Posterior vena cava (tissue), 2 donors: ENCODE measurements around the gene ANO6. TPM values are rescaled to one million over a fixed set of nuclear protein-coding genes. Genes with fewer than 3 reads are reported as not detected.
A peak's percentile ranks its signal among the peaks of the same experiment; 100 is the strongest.
"Not testable (repeated sequence)": the region's sequence is repeated elsewhere in the genome, so short reads cannot be mapped to it uniquely, and the experiment has no call there.

ENCODE experiments used
- DNase-seq: peaks from one replicate; pipeline ENCODE4 v3.0.0-alpha.2; 2020; ENCODE audit warnings: low spot score
- intact Hi-C, 2 donors: fragments of 100-400 bp; cut with DNase I; formaldehyde crosslinking; loops; one replicate each; pipeline versions ENCODE4 v1.14.1 to v1.14.2; 2022 to 2023
- long read RNA-seq, 2 donors: library from polyadenylated mRNA; unstranded; transcript quantifications; one replicate each; pipeline ENCODE4 v2.0.0, GENCODE V29; 2020 to 2021
- total RNA-seq, 2 donors: library from RNA; stranded (reverse); fragmentation: NEBNext Ultra II Directional; extraction: Animal tissue kit (Norgen Biotek cat#: 25700); gene quantifications; one replicate each; pipeline ENCODE4 v1.2.1, GENCODE V29; 2021
- donor health status: DM: yes; HTN: yes; CAD: no.
- donor health status: DM: yes; HTN: yes; CAD: no.

Gene ANO6
- 10 to 100 TPM; 74.8 to 76.6 TPM for total RNA-seq
- long read RNA-seq, donor 1, partial matches to known transcripts, result 11 of 21 reads
- long read RNA-seq, donor 1, other reads (novel, unspliced or antisense), result 10 of 21 reads
- long read RNA-seq, donor 2, partial matches to known transcripts, result 12 of 25 reads
- long read RNA-seq, donor 2, other reads (novel, unspliced or antisense), result 13 of 25 reads

- intact Hi-C loops, result loop anchor here (10.0 kb wide), 1 partner anchor 169 kb away; no protein-coding TSS in a partner anchor
- peak; percentile 96 for DNase-seq
These were observed at the start of gene ANO6 for GRCh38 chr12:45215419-45216229. ANO6 (plus strand) TSS chr12:45216095; CDS start chr12:45216322, 227 bp downstream.

- no peak for DNase-seq
- intact Hi-C loops, result no loop called here
These were observed 46.9 kb upstream of the ANO6 start for GRCh38 chr12:45168976-45169375.

GRCh38 chr12:45170456-45171042 lies 45.3 kb upstream of the ANO6 start:
- peak; percentile 92 for DNase-seq
- intact Hi-C loops, result loop anchor here in 1 of 2 donors (2.0 kb wide), 1 partner anchor 50 kb away; no protein-coding TSS in a partner anchor

- DNase-seq, intact Hi-C loops: not testable (repeated sequence)
These were observed 42.6 kb upstream of the ANO6 start for GRCh38 chr12:45173293-45173692.

GRCh38 chr12:45174595-45174994 lies 41.3 kb upstream of the ANO6 start:
- intact Hi-C loops, result no loop called here
- no peak for DNase-seq

GRCh38 chr12:45178771-45179170 lies 37.1 kb upstream of the ANO6 start:
- no peak for DNase-seq
- intact Hi-C loops, result no loop called here

- no peak for DNase-seq
- intact Hi-C loops, result no loop called here
These were observed 33.4 kb upstream of the ANO6 start for GRCh38 chr12:45182511-45182910.

GRCh38 chr12:45183246-45183645 lies 32.6 kb upstream of the ANO6 start:
- intact Hi-C loops, result no loop called here
- no peak for DNase-seq

- DNase-seq, result no peak
- intact Hi-C loops, result no loop called here
These were observed 31.5 kb upstream of the ANO6 start for GRCh38 chr12:45184147-45184963.

- DNase-seq, result no peak
- intact Hi-C loops, result no loop called here
These were observed 29.1 kb upstream of the ANO6 start for GRCh38 chr12:45186762-45187161.

GRCh38 chr12:45189766-45190403 lies 26.0 kb upstream of the ANO6 start:
- intact Hi-C loops, result no loop called here
- no peak for DNase-seq

- intact Hi-C loops, result no loop called here
These were observed 24.7 kb upstream of the ANO6 start for GRCh38 chr12:45191239-45191638.

GRCh38 chr12:45192707-45193106 lies 23.2 kb upstream of the ANO6 start:
- no peak for DNase-seq
- intact Hi-C loops, result no loop called here

More at GRCh38 chr12:45191239-45191638, 24.7 kb upstream of the ANO6 start:
- no peak for DNase-seq

GRCh38 chr12:45200491-45201043 lies 15.3 kb upstream of the ANO6 start:
- intact Hi-C loops, result no loop called here
- no peak for DNase-seq

GRCh38 chr12:45203767-45204166 lies 12.1 kb upstream of the ANO6 start:
- no peak for DNase-seq
- intact Hi-C loops, result no loop called here

GRCh38 chr12:45204757-45205156 lies 11.1 kb upstream of the ANO6 start:
- intact Hi-C loops, result no loop called here
- DNase-seq, result no peak

- intact Hi-C loops, result no loop called here
- no peak for DNase-seq
These were observed 10.6 kb upstream of the ANO6 start for GRCh38 chr12:45205165-45205825.
